CD4-positive, alpha-beta T cell (primary cell): ENCODE data around the gene ANO2. TPM values are rescaled to one million over a fixed set of nuclear protein-coding genes. Genes with fewer than 3 reads are reported as not detected.

Source experiments
- ATAC-seq: fragments of 200-7000 bp; cut with Tn5 transposase; one replicate; pipeline ENCODE4 v1.10.0; 2022; ENCODE audit warnings: mild to moderate bottlenecking; ENCODE audit not compliant: poor library complexity
- CTCF ChIA-PET: fragments of 350-600 bp; sonication (Branson Sonifier 250); formaldehyde crosslinking; loops from one replicate; lab custom pipeline; 2021; ENCODE audit warnings: antibody characterized with exemption, inconsistent platforms; lab: Charles Lee
- POLR2A ChIA-PET: fragments of 350-600 bp; sonication (Branson Sonifier 250); formaldehyde crosslinking; loops from one replicate; lab custom pipeline; 2021; ENCODE audit warnings: antibody characterized with exemption, inconsistent platforms; lab: Charles Lee
- DNase-seq, 14 experiments: peaks; one replicate each; pipeline ENCODE4 v3.0.0-alpha.2; 2013 to 2020; ENCODE audit warnings: mixed read lengths in 2 of 14
- H3K27ac ChIP-seq, 2 donors: one replicate each; pipeline versions ENCODE4 v1.5.1 to v1.7.0; 2013; ENCODE audit warnings: low read length in 2 of 2, low read depth in 1 of 2, mild to moderate bottlenecking in 1 of 2
- H3K27me3 ChIP-seq, 2 experiments: 1 replicate in 1 of 2; 2 replicates in 1 of 2; pipeline versions ENCODE4 v1.6.1 to v1.7.0; 2013; ENCODE audit warnings: low read length in 2 of 2, control low read depth in 1 of 2, mild to moderate bottlenecking in 1 of 2, moderate library complexity in 1 of 2; ENCODE audit not compliant: insufficient read depth in 2 of 2, control insufficient read depth in 1 of 2
- H3K36me3 ChIP-seq: one replicate; pipeline ENCODE4 v1.6.1; 2013; ENCODE audit warnings: low read length, control low read depth; ENCODE audit not compliant: insufficient read depth
- H3K4me1 ChIP-seq: one replicate; pipeline ENCODE4 v1.6.1; 2013; ENCODE audit warnings: low read length, control low read depth; ENCODE audit not compliant: insufficient read depth
- H3K4me3 ChIP-seq: one replicate; pipeline ENCODE4 v1.5.1; 2013; ENCODE audit warnings: mild to moderate bottlenecking, low read length, moderate library complexity
- H3K9me3 ChIP-seq, 2 experiments: 1 replicate in 1 of 2; 2 replicates in 1 of 2; pipeline versions ENCODE4 v1.6.1 to v1.7.0; 2013; ENCODE audit warnings: low read length in 2 of 2, mild to moderate bottlenecking in 2 of 2, control low read depth in 1 of 2, moderate library complexity in 1 of 2; ENCODE audit not compliant: control insufficient read depth in 1 of 2, insufficient read depth in 1 of 2
- H3K27ac Mint-ChIP-seq: one replicate; pipeline ENCODE4 v1.8.0; 2020; ENCODE audit warnings: mixed read lengths
- H3K27me3 Mint-ChIP-seq: one replicate; pipeline ENCODE4 v1.8.0; 2021; ENCODE audit warnings: mixed read lengths
- H3K36me3 Mint-ChIP-seq: one replicate; pipeline ENCODE4 v1.8.0; 2021; ENCODE audit warnings: low read depth, mixed read lengths
- H3K4me1 Mint-ChIP-seq: one replicate; pipeline ENCODE4 v1.8.0; 2021; ENCODE audit warnings: low read depth, mixed read lengths
- H3K4me3 Mint-ChIP-seq: one replicate; pipeline ENCODE4 v1.8.0; 2020; ENCODE audit warnings: mild to moderate bottlenecking, mixed read lengths
- H3K9me3 Mint-ChIP-seq: one replicate; pipeline ENCODE4 v1.8.0; 2020; ENCODE audit warnings: mixed read lengths
- CTCF ChIP-seq: fragments of 200-600 bp; IDR thresholded peaks from one replicate; pipeline ENCODE4 v1.8.0; 2022; ENCODE audit warnings: antibody characterized with exemption, mild to moderate bottlenecking
- intact Hi-C, 2 experiments: fragments of 100-400 bp; cut with DNase I in 1 of 2; cut with micrococcal nuclease in 1 of 2; formaldehyde crosslinking; loops; one replicate each; pipeline versions ENCODE4 v1.15.1 to v1.9.0; 2023 to 2025; cut with DNase I, micrococcal nuclease
- total RNA-seq, 174 experiments: library from RNA in 2 of 174; stranded (reverse) in 2 of 174; gene quantifications; one replicate each; pipeline ENCODE4 v1.2.3 and lab custom pipeline; 2021 to 2026

ANO2 gene
- total RNA-seq, 2 experiments from 2014 or later: not detected

GRCh38 chr12:5965950-5966383 lies 20.9 kb upstream of the ANO2 start:
- Histone ChIP-seq H3K9me3 (no peaks in the 10 kb centered on the region), H3K4me1 (no peaks in the 10 kb centered on the region), H3K27ac (no peak overlapping the region), H3K4me3 (no peak overlapping the region), H3K36me3 (no peaks in the 10 kb centered on the region), H3K27me3 (peaks cover 0 to 14% of the 10 kb centered on the region in 2 experiments)
- intact Hi-C loops: loop anchor here (1.0 to 5.0 kb wide), 2 partner anchors 74 to 76 kb away; no protein-coding TSS in a partner anchor
- peak; percentile 67 for TF ChIP-seq CTCF
- no peak overlapping the region for H3K27ac Mint-ChIP-seq
- H3K27me3 Mint-ChIP-seq: no peaks in the 10 kb centered on the region
- CTCF ChIA-PET: interaction anchor here (1.3 kb wide), 1 partner anchor 9 kb away, joined by 4 read pairs; no protein-coding TSS in a partner anchor
- POLR2A ChIA-PET: no interaction called here
- no peaks in the 10 kb centered on the region for H3K36me3 Mint-ChIP-seq
- H3K4me1 Mint-ChIP-seq: no peaks in the 10 kb centered on the region
- peak; percentile 7 to 58 (median 30) for DNase-seq
- ATAC-seq: peak; percentile 76
- no peak overlapping the region for H3K4me3 Mint-ChIP-seq
- H3K9me3 Mint-ChIP-seq: no peaks in the 10 kb centered on the region

GRCh38 chr12:5964913-5965900 lies 20.1 kb upstream of the ANO2 start:
- CTCF ChIA-PET: interaction anchor here (1.3 kb wide), 1 partner anchor 8 kb away, joined by 4 read pairs; no protein-coding TSS in a partner anchor
- TF ChIP-seq CTCF: no peak
- H3K27ac Mint-ChIP-seq: no peak overlapping the region
- H3K36me3 ChIP-seq: no peaks in the 10 kb centered on the region
- no peaks in the 10 kb centered on the region for H3K9me3 ChIP-seq
- no peaks in the 10 kb centered on the region for H3K9me3 Mint-ChIP-seq
- H3K4me3 Mint-ChIP-seq: no peak overlapping the region
- no peaks in the 10 kb centered on the region for H3K27me3 Mint-ChIP-seq
- H3K27ac ChIP-seq: no peak overlapping the region
- no peak overlapping the region for H3K4me3 ChIP-seq
- no peaks in the 10 kb centered on the region for H3K4me1 Mint-ChIP-seq
- ATAC-seq (no peak), DNase-seq (no peak)
- H3K27me3 ChIP-seq: peaks cover 0 to 11% of the 10 kb centered on the region in 2 experiments
- H3K36me3 Mint-ChIP-seq: no peaks in the 10 kb centered on the region
- H3K4me1 ChIP-seq: no peaks in the 10 kb centered on the region
- POLR2A ChIA-PET: no interaction called here
- intact Hi-C loops: loop anchor here in 1 of 2 experiments (5.0 kb wide), 1 partner anchor 77 kb away; no protein-coding TSS in a partner anchor

GRCh38 chr12:5963515-5963914 lies 18.5 kb upstream of the ANO2 start:
- peaks cover 0 to 6% of the 10 kb centered on the region in 2 experiments for H3K27me3 ChIP-seq
- Mint-ChIP-seq H3K9me3 (no peaks in the 10 kb centered on the region), H3K4me1 (no peaks in the 10 kb centered on the region), H3K4me3 (no peak overlapping the region), H3K36me3 (no peaks in the 10 kb centered on the region), H3K27ac (no peak overlapping the region), H3K27me3 (no peaks in the 10 kb centered on the region)
- no peak overlapping the region for H3K4me3 ChIP-seq
- intact Hi-C loops: no loop called here
- TF ChIP-seq CTCF: no peak
- ATAC-seq: no peak
- H3K27ac ChIP-seq: no peak overlapping the region
- no peaks in the 10 kb centered on the region for H3K36me3 ChIP-seq
- POLR2A ChIA-PET: no interaction called here
- H3K9me3 ChIP-seq: no peaks in the 10 kb centered on the region
- no peak for DNase-seq
- no peaks in the 10 kb centered on the region for H3K4me1 ChIP-seq
- CTCF ChIA-PET: no interaction called here
